MM.1S (cell line): Measurements from ENCODE around the gene RIC8A.
"Not testable (repeated sequence)": the region's sequence is repeated elsewhere in the genome, so short reads cannot be mapped to it uniquely, and the experiment has no call there.

ENCODE experiments used
- DNase-seq: peaks from one replicate; pipeline ENCODE4 v3.0.0-alpha.2; 2015
- H2AFZ ChIP-seq: fragments of 300-600 bp; sonication (generic); 2 replicates; pipeline ENCODE4 v1.6.0; 2016; ENCODE audit warnings: antibody characterized with exemption, low read length
- H3F3A ChIP-seq: fragments of 300-600 bp; sonication (generic); 2 replicates; pipeline ENCODE4 v1.6.1; 2016; ENCODE audit warnings: mild to moderate bottlenecking, antibody characterized with exemption, low read length, moderate library complexity, mixed read lengths; ENCODE audit not compliant: insufficient read depth
- H3K27ac ChIP-seq: fragments of 300-600 bp; sonication (generic); 2 replicates; pipeline ENCODE4 v1.5.1; 2016; ENCODE audit warnings: mild to moderate bottlenecking, low read length
- H3K27me3 ChIP-seq: fragments of 300-600 bp; sonication (generic); replicated peaks from 2 replicates; pipeline ENCODE4 v1.6.0; 2016; ENCODE audit warnings: low read length; ENCODE audit not compliant: insufficient read depth
- H3K36me3 ChIP-seq: fragments of 300-600 bp; sonication (generic); replicated peaks from 2 replicates; pipeline ENCODE4 v1.6.1; 2016; ENCODE audit warnings: mild to moderate bottlenecking, low read length, mixed read lengths; ENCODE audit not compliant: insufficient read depth
- H3K4me1 ChIP-seq: fragments of 300-600 bp; sonication (generic); 2 replicates; pipeline ENCODE4 v1.6.1; 2016; ENCODE audit warnings: low read length, mixed read lengths
- H3K4me2 ChIP-seq: fragments of 300-600 bp; sonication (generic); 2 replicates; pipeline ENCODE4 v1.6.0; 2016; ENCODE audit warnings: low read depth, low read length
- H3K4me3 ChIP-seq: fragments of 300-600 bp; sonication (generic); 2 replicates; pipeline ENCODE4 v1.5.1; 2016; ENCODE audit warnings: low read length, mixed read lengths
- H3K79me2 ChIP-seq: fragments of 300-600 bp; sonication (generic); 2 replicates; pipeline ENCODE4 v1.6.1; 2016; ENCODE audit warnings: mixed run types, low read length, mixed read lengths
- H3K9ac ChIP-seq: fragments of 300-600 bp; sonication (generic); 2 replicates; pipeline ENCODE4 v1.6.1; 2016; ENCODE audit warnings: low read length, mixed read lengths
- H3K9me2 ChIP-seq: fragments of 300-600 bp; sonication (generic); replicated peaks from 2 replicates; pipeline ENCODE4 v1.6.1; 2016; ENCODE audit warnings: mild to moderate bottlenecking, low read length, mixed read lengths; ENCODE audit not compliant: insufficient read depth
- H3K9me3 ChIP-seq: fragments of 300-600 bp; sonication (generic); replicated peaks from 2 replicates; pipeline ENCODE4 v1.6.1; 2016; ENCODE audit warnings: mild to moderate bottlenecking, low read length, mixed read lengths; ENCODE audit not compliant: insufficient read depth
- H4K20me1 ChIP-seq: fragments of 300-600 bp; sonication (generic); 2 replicates; pipeline ENCODE4 v1.6.1; 2016; ENCODE audit warnings: mild to moderate bottlenecking, low read length, moderate library complexity, mixed read lengths; ENCODE audit not compliant: insufficient read depth
- EZH2 ChIP-seq: fragments of 300-600 bp; sonication (generic); optimal IDR thresholded peaks from 2 replicates; pipeline ENCODE3; 2017; ENCODE audit warnings: low read depth, mild to moderate bottlenecking, antibody characterized with exemption, low read length, mixed read lengths
- EZH2phosphoT487 ChIP-seq: fragments of 300-600 bp; sonication (generic); IDR thresholded peaks from 2 replicates; pipeline ENCODE4 v1.6.1; 2018; ENCODE audit warnings: antibody characterized with exemption, low read length
- TF ChIP-seq, protein P1 (sequence below): fragments of 300-600 bp; sonication (generic); IDR thresholded peaks from 2 replicates; pipeline ENCODE4 v1.5.1; 2016; ENCODE audit warnings: antibody characterized with exemption, low read length, mixed read lengths

Gene RIC8A

GRCh38 chr11:216081-216974 is 8.8 kb downstream of the RIC8A start:
- Histone ChIP-seq H3K4me2 (no peak overlapping the region), H3K27ac (no peak overlapping the region), H3K79me2 (peaks cover 4% of the 10 kb centered on the region), H2AFZ (no peak overlapping the region), H3K9ac (no peak overlapping the region), H3K9me2 (no peaks in the 10 kb centered on the region), H3K4me1 (no peaks in the 10 kb centered on the region), H3K4me3 (no peak overlapping the region), H3K36me3 (peaks cover 13% of the 10 kb centered on the region; the same call in 1 of the 2 replicates), H3K27me3 (no peaks in the 10 kb centered on the region), H3K9me3 (no peaks in the 10 kb centered on the region), H4K20me1 (no peaks in the 10 kb centered on the region), H3F3A (0 out of 2 replicates have a peak, but pooled peaks cover 3% of the 10 kb centered on the region)
- no peak for DNase-seq
- TF ChIP-seq, protein P1, sequence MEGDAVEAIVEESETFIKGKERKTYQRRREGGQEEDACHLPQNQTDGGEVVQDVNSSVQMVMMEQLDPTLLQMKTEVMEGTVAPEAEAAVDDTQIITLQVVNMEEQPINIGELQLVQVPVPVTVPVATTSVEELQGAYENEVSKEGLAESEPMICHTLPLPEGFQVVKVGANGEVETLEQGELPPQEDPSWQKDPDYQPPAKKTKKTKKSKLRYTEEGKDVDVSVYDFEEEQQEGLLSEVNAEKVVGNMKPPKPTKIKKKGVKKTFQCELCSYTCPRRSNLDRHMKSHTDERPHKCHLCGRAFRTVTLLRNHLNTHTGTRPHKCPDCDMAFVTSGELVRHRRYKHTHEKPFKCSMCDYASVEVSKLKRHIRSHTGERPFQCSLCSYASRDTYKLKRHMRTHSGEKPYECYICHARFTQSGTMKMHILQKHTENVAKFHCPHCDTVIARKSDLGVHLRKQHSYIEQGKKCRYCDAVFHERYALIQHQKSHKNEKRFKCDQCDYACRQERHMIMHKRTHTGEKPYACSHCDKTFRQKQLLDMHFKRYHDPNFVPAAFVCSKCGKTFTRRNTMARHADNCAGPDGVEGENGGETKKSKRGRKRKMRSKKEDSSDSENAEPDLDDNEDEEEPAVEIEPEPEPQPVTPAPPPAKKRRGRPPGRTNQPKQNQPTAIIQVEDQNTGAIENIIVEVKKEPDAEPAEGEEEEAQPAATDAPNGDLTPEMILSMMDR: no peak
- TF ChIP-seq EZH2phosphoT487 (no peak), EZH2 (no peak)

GRCh38 chr11:217704-218103 is 10.2 kb downstream of the RIC8A start:
- H2AFZ ChIP-seq: no peak overlapping the region
- no peaks in the 10 kb centered on the region for H3K9me3 ChIP-seq
- H3K79me2 ChIP-seq: no peaks in the 10 kb centered on the region
- no peak overlapping the region for H3K9ac ChIP-seq
- no peak for DNase-seq
- H3F3A ChIP-seq: 0 out of 2 replicates have a peak, but pooled peaks cover 3% of the 10 kb centered on the region
- no peaks in the 10 kb centered on the region for H3K4me1 ChIP-seq
- H3K27me3 ChIP-seq: no peaks in the 10 kb centered on the region
- H3K9me2 ChIP-seq: no peaks in the 10 kb centered on the region
- H3K27ac ChIP-seq: no peak overlapping the region
- no peak overlapping the region for H3K4me2 ChIP-seq
- peaks cover 10% of the 10 kb centered on the region; the same call in 1 of the 2 replicates for H3K36me3 ChIP-seq
- TF ChIP-seq, protein P1: no peak
- TF ChIP-seq EZH2 (no peak), EZH2phosphoT487 (no peak)
- no peak overlapping the region for H3K4me3 ChIP-seq
- no peaks in the 10 kb centered on the region for H4K20me1 ChIP-seq

GRCh38 chr11:218815-219593 is 11.5 kb downstream of the RIC8A start:
- Histone ChIP-seq H2AFZ (no peak overlapping the region), H3K4me2 (no peak overlapping the region), H3K27me3 (no peaks in the 10 kb centered on the region), H3K27ac (no peak overlapping the region), H3K4me1 (no peaks in the 10 kb centered on the region), H3K36me3 (peaks cover 4% of the 10 kb centered on the region; the same call in 1 of the 2 replicates), H3F3A (0 out of 2 replicates have a peak, but pooled peaks cover 3% of the 10 kb centered on the region), H4K20me1 (no peaks in the 10 kb centered on the region), H3K79me2 (no peaks in the 10 kb centered on the region), H3K9me3 (no peaks in the 10 kb centered on the region), H3K9me2 (no peaks in the 10 kb centered on the region), H3K4me3 (no peak overlapping the region), H3K9ac (no peak overlapping the region)
- TF ChIP-seq EZH2 (no peak), EZH2phosphoT487 (no peak)
- TF ChIP-seq, protein P1: no peak
- DNase-seq: no peak

DNA sequence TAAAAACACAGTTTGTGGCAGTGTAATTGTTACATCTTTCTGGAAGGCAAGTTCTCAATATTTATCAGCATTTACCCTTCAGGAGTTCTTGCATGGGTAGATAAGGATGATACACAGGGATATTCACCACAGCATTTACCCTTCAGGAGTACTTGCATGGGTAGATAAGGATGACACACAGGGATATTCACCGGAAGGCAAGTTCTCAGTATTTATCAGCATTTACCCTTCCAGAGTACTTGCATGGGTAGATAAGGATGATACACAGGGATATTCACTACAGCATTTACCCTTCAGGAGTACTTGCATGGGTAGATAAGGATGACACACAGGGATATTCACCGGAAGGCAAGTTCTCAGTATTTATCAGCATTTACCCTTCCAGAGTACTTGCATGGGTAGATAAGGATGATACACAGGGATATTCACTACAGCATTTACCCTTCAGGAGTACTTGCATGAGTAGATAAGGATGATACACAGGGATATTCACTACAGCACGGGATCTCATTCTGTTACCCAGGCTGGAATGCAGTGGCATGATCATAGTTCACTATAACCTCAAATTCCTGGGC is 13.2 kb downstream of the RIC8A start:
- not testable (repeated sequence) for H3K9me2 ChIP-seq, H3K27me3 ChIP-seq, H3K4me2 ChIP-seq, DNase-seq, H3K9ac ChIP-seq, H3K79me2 ChIP-seq, H3F3A ChIP-seq, H4K20me1 ChIP-seq, H3K4me3 ChIP-seq, H3K9me3 ChIP-seq, H3K27ac ChIP-seq, H2AFZ ChIP-seq, H3K36me3 ChIP-seq, H3K4me1 ChIP-seq
